ENCODE results near the gene ARPC1B.

GRCh38 chr7:99440195-99440594, 65.7 kb downstream of the ARPC1B start:
- TF ChIP-seq CTCF (IDR thresholded peaks at IDR 0.05) (no peak), POLR2A (IDR thresholded peaks at IDR 0.05) (no peak), POLR2AphosphoS5 (IDR thresholded peaks at IDR 0.05) (no peak), EP300 (IDR thresholded peaks at IDR 0.05) (no peak)
